GM12872 (cell line): ENCODE results near the gene LMF1.

Experiments
- CTCF ChIP-seq: IDR thresholded peaks from 3 replicates; pipeline ENCODE4 v1.5.1; 2011; ENCODE audit warnings: low read depth, mild to moderate bottlenecking, low read length, moderate library complexity; ENCODE audit not compliant: insufficient read depth

The LMF1 gene

GRCh38 chr16:1000608-1001007 is 29.8 kb upstream of the LMF1 start:
- TF ChIP-seq CTCF, result no peak

- TF ChIP-seq CTCF, result no peak
Measured at GRCh38 chr16:999677-1000076, 28.9 kb upstream of the LMF1 start.

GRCh38 chr16:998615-999014 is 27.8 kb upstream of the LMF1 start:
- no peak for TF ChIP-seq CTCF

GRCh38 chr16:998211-998610 is 27.4 kb upstream of the LMF1 start:
- no peak for TF ChIP-seq CTCF

GRCh38 chr16:997440-998051 is 26.8 kb upstream of the LMF1 start:
- no peak for TF ChIP-seq CTCF

- TF ChIP-seq CTCF, result no peak
Measured at GRCh38 chr16:996681-997080, 25.9 kb upstream of the LMF1 start.

GRCh38 chr16:995783-996182 is 25.0 kb upstream of the LMF1 start:
- no peak for TF ChIP-seq CTCF

- no peak for TF ChIP-seq CTCF
Measured at GRCh38 chr16:995087-995486, 24.3 kb upstream of the LMF1 start.
